Stimulated activated naive CD8-positive, alpha-beta T cell treated with anti-CD3 and anti-CD28 coated beads, Interleukin-15, Interleukin-2, amounts not matched to agents 100 ng/mL and 50 ng/mL, for 24 hours (primary cell): ENCODE measurements around the gene DUSP12.

Experiments used
- H3K27ac Mint-ChIP-seq: one replicate; pipeline ENCODE4 v1.8.0; 2021; ENCODE audit warnings: mild to moderate bottlenecking, mixed read lengths
- H3K27me3 Mint-ChIP-seq: one replicate; pipeline ENCODE4 v1.8.0; 2021; ENCODE audit warnings: mixed read lengths
- H3K36me3 Mint-ChIP-seq: one replicate; pipeline ENCODE4 v1.8.0; 2021; ENCODE audit warnings: low read depth, mixed read lengths
- H3K4me1 Mint-ChIP-seq: one replicate; pipeline ENCODE4 v1.8.0; 2021; ENCODE audit warnings: low read depth, mixed read lengths
- H3K4me3 Mint-ChIP-seq: one replicate; pipeline ENCODE4 v1.8.0; 2021; ENCODE audit warnings: mild to moderate bottlenecking, mixed read lengths
- H3K9me3 Mint-ChIP-seq: one replicate; pipeline ENCODE4 v1.8.0; 2021; ENCODE audit warnings: mixed read lengths

Gene DUSP12

DNA sequence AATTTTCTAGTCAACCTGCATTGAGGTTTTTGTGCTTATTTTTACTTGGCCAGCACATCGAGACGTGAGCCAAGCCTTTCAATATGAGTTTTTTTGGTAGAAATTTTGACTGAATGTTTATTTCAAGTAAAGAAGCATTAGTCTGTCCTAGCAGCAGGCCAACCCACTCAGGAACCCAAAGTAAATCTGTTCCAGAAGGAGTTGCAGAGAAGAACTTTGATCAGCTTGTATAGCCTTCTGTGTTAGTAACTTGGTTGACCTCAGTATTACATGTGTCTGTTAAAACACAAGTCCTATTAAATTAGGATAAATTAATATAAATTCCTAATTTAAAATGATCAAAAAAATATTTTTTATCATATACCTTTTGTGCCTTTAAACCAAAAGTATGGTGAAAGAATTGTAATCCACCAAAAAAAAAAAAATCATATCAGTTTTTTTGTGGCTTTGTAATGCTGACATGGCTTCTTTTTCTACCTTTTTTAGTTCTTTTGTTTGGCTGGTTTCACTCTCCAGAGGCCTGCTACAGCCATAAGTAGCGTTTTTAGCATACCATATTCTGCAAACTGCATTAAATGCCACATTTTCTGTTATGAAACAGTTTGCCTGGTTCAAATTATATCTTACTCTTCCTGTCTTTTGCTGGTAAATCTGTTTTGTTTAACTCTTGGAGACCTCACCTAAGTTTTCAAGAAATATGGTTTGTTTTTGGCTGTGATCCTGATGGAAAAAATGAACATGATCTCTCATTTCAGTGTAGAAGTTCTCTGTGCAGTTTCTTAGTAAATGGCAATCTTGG is 56.0 kb downstream of the DUSP12 start:
- Mint-ChIP-seq H3K9me3 (peaks cover 10% of the 10 kb centered on the region), H3K36me3 (peaks cover 66% of the 10 kb centered on the region), H3K4me3 (no peak overlapping the region), H3K27ac (peak overlapping the region; percentile 42), H3K4me1 (peaks cover 24% of the 10 kb centered on the region), H3K27me3 (no peaks in the 10 kb centered on the region)
